ENCODE measurements around the gene LCN15.
A peak's percentile ranks its signal among the peaks of the same experiment; 100 is the strongest.
"Not testable (repeated sequence)": the region's sequence is repeated elsewhere in the genome, so short reads cannot be mapped to it uniquely, and the experiment has no call there.

The LCN15 gene

GRCh38 chr9:136722093-136722968, 42.0 kb downstream of the LCN15 start:
- no peak for DNase-seq (ENCODE audit: low spot score)

GRCh38 chr9:136721339-136722092, 42.8 kb downstream of the LCN15 start:
- no peak for DNase-seq (ENCODE audit: low spot score)

GRCh38 chr9:136720898-136721338, 43.4 kb downstream of the LCN15 start:
- DNase-seq (ENCODE audit: low spot score), result no peak

GRCh38 chr9:136720251-136720897, 43.9 kb downstream of the LCN15 start:
- DNase-seq (ENCODE audit: low spot score), result no peak

GRCh38 chr9:136719195-136719880, 45.0 kb downstream of the LCN15 start:
- no peak for DNase-seq (ENCODE audit: low spot score)

GRCh38 chr9:136718345-136719194, 45.7 kb downstream of the LCN15 start:
- no peak for DNase-seq (ENCODE audit: low spot score)

- no peak for DNase-seq (ENCODE audit: low spot score)
Observed at GRCh38 chr9:136717399-136717798, 46.9 kb downstream of the LCN15 start.

- no peak for DNase-seq (ENCODE audit: low spot score)
Observed at GRCh38 chr9:136714893-136715274, 49.4 kb downstream of the LCN15 start.

- no peak for DNase-seq (ENCODE audit: low spot score)
Observed at GRCh38 chr9:136714096-136714892, 50.0 kb downstream of the LCN15 start.

GRCh38 chr9:136713550-136713949, 50.8 kb downstream of the LCN15 start:
- DNase-seq (ENCODE audit: low spot score), result no peak

GRCh38 chr9:136712690-136713544, 51.4 kb downstream of the LCN15 start:
- DNase-seq (ENCODE audit: low spot score), result peak; percentile 65

GRCh38 chr9:136711751-136712689, 52.3 kb downstream of the LCN15 start, which contains the start of gene DIPK1B:
Gene DIPK1B, plus strand, starts transcription at chr9:136712572. Its CDS starts 94 bp downstream, at chr9:136712666.
- peak; percentile 99 for DNase-seq (ENCODE audit: low spot score)

- DNase-seq (ENCODE audit: low spot score), result not testable (repeated sequence)
Observed at GRCh38 chr9:136711219-136711648, 53.1 kb downstream of the LCN15 start.

- DNase-seq (ENCODE audit: low spot score), result no peak
Observed at GRCh38 chr9:136710543-136710942, 53.8 kb downstream of the LCN15 start.
